NCI-H146 (cell line): ENCODE data around the gene ANKRD33B.
A peak's percentile ranks its signal among the peaks of the same experiment; 100 is the strongest.
"Not testable (repeated sequence)": the region's sequence is repeated elsewhere in the genome, so short reads cannot be mapped to it uniquely, and the experiment has no call there.

ENCODE experiments used
- DNase-seq: peaks from one replicate; lab custom pipeline; 2025; lab: John Stamatoyannopoulos, UW

ANKRD33B gene

DNA sequence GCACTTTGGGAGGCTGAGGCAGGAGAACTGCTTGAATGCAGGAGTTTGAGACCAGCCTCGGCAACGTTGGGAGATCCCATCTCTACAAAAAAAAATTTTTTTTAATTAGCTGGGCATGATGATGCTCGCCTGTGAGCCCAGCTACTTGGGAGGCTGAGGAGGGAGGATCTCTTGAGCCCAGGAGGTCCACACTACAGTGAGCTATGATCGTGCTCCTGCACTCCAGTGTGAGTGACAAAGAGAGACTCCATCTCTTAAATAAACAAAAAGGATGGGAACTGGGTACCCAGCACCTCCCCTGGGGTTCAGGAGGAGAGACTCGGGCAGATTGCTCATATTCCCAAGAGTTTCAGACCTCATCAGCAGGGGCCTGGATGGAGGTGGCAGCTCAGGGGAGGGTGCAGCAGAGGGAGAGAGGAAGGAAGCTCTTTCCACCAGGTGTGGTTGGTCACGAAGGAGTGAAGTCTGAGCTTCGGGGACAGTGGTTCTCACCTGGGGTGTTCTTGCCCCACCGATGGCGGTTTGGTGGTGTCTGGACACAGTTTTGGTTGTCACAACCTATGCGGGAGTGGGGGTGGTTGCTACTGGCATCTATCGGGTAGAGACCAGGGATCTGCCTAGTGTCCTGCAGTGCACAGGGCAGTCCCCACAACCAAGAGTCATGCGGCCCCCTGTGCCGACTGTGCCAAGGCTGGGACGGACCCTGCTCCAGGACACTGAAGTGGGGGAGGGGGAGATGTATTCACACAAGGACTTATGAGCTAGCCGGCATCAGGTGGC lies 72.7 kb downstream of the ANKRD33B start:
- DNase-seq, result no peak

DNA sequence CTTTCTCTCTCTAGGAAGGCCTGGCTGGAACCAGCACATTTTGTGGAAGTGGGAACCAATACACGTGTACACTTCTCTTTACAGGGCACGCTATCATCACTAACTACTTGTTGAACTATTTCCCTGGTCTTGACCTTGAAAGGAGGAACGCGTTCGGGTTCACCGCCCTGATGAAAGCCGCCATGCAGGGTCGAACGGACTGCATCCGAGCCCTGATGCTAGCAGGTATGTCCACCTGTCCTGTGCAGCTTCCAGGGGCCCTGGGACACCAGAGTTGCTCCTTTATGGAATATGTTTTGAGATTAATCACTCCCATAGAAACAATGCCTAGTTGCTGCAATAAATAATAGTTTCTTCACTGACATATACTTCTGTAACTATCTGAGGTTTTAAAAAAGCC lies 74.1 kb downstream of the ANKRD33B start:
- no peak for DNase-seq

DNA sequence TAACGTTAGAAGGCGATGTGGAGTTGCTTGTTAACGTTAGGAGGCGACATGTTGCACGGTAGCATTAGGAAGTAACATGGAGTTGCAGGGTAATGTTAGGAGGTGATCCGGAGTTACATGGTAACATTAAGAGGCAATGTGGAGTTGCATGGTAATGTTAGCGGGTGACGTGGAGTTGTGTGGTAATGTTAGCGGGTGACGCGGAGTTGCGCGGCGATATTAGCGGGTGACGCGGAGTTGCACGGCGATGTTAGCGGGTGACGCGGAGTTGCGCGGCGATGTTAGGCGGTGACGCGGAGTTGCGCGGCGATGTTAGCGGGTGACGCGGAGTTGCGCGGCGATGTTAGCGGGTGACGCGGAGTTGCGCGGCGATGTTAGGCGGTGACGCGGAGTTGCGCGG lies 74.9 kb downstream of the ANKRD33B start:
- DNase-seq, result not testable (repeated sequence)

- DNase-seq, result no peak
Observed at GRCh38 chr5:10639846-10640368, 76.0 kb downstream of the ANKRD33B start.

- no peak for DNase-seq
Observed at GRCh38 chr5:10642367-10642766, 78.5 kb downstream of the ANKRD33B start.

DNA sequence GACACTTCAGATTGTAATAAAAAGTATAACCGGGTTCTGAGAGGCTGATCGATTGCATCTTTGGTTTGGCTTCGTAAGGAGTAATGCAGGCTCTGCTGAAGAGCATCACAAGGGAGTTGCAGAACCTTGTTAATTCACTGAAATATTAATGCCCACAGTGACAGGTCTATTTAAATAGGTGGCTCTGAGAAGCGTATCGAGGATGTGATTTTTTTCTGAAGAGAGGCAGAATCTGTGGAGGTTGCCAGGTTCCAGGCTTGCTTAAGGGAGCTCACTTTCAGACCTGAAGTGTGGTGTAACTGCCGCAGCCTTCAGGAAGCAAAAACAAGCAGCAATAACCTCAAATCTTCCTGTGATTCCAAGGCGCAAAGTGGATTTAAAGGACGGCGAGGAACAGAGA lies 80.3 kb downstream of the ANKRD33B start:
- no peak for DNase-seq

DNA sequence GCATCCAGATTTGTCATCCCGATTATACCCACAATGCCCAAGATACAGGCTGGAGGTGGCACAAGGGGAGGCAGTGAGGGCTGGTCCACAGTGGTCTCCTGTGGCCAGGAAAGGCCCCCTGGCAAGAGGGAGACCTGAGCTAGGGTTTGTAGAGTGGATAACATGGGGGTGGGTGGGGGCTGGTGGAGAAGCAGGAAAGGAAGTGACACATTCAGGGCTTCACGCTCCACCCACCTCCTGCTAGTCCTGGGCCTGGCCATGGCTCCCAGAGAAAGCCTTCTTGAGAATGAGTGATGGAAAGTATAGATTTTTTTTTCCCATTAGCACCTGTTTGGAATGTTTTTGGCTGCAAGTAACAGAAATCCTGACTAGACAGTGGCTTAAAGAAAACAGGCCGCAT lies 81.3 kb downstream of the ANKRD33B start:
- no peak for DNase-seq

DNA sequence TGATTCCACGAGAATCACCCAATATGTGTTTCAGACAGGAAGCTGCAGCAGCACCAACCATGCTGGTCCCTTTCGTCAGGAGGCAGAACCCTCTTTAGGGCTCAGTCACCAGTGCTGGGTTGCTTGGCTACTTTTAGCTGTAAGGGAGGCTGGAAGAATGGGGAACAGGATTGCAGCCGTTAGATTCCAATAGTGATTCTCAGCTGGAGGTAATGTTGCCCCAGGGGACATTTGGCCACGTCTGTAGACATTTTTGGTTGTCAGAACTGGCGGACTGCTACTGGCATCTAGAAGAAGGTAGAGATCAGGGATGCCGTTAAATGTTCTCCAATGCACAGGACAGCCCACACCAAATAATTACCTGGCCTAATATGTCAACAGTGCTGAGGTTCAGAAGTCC lies 81.8 kb downstream of the ANKRD33B start:
- no peak for DNase-seq

DNA sequence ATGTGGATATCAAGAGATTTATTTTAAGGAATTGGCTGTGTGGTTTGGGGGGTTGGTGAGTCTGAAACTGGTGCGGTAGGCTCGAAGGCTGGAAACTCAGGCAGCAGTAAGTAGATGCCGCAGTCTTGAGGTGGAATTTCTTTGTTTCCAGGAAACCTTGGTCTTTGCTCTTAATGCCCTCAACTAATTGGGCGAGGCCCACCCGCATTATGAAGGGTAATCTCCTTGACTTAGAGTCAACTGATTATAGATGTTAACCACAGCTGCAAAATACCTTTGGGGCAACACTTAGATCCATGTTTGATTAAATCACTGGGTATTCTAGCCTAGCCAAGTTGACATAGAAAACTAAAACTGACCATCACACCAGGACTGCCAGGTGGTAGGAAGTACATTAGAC lies 83.8 kb downstream of the ANKRD33B start:
- DNase-seq, result no peak

DNA sequence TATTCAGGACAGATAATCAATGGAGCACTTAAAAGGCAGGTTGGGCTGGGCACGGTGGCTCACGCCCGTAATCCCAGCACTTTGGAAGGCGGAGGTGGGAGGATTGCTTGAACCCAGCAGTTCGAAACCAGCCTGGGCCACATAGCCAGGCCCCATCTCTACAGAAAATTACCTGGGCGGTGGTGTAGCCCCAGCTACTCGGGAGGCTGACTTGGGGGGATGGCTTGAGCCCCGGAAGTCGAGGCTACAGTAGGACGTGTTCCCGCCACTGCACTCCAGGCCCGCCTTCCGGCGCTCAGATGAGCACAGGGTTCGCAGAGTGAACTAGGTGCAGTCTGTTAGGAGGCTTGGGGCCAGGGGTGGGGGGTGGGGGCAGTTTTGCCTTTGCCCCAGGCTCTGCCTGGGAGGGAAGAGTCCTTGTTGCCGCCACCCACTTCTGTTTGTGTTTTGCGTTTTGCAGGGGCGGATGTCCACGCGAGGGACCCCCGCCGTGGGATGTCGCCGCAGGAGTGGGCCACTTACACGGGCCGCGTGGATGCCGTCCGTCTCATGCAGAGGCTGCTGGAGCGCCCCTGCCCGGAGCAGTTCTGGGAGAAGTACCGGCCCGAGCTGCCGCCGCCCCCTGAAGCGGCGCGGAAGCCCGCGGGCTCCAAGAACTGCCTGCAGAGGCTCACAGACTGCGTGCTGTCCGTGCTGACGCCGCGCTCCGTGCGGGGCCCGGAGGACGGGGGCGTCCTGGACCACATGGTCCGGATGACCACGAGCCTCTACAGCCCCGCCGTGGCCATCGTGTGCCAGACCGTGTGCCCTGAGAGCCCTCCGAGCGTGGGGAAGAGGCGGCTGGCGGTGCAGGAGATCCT lies 85.2 kb downstream of the ANKRD33B start:
- no peak for DNase-seq

DNA sequence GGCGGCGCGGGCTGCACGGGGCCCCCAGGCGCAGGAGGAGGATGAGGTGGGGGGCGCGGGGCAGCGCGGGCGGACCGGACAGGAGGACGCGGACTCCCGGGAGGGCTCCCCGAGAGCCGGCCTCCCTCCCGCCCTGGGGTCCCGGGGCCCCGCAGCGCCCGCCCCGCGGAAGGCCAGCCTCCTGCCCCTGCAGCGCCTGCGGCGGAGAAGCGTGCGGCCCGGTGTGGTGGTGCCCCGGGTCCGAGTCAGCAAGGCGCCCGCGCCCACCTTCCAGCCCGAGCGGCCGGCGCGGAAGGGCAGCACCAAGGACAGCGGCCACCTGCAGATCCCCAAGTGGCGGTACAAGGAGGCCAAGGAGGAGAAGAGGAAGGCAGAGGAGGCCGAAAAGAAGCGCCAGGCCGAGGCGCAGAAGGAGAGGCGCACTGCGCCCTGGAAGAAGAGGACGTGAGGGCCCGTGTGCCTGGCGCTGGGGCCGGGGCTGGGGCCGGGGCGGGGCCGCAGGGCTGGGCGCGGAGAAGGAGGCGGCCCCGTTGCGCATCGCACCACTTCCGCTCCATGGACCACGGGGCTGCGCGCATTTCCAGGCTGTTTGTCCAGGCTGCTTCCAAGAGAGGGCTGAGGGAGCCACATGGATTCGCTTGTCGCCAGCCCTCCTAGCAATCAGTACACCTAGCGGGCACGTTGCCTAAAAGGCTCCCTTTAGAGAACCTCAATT lies 86.0 kb downstream of the ANKRD33B start:
- DNase-seq, result no peak

DNA sequence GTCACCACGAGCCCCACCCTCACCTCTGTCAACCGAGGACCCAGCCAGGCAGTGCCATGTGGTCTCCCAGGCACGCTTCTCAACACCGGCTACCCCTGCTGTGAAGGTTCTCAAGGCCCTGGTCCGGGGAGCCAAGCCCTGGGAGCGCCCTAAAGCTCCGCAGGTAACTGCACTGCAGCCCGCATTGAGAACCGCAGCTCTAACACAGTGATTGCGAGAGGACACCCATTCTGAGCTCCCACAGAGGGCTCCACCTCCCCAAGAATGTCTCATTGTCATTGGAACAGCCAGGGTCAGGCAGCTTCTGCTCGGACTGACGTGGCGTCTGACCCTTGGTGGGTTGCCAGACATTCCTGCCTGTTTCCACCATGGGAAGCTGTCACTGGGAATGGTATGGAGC lies 88.3 kb downstream of the ANKRD33B start:
- DNase-seq, result no peak

- DNase-seq, result no peak
Observed at GRCh38 chr5:10652606-10653005, 88.7 kb downstream of the ANKRD33B start.

DNA sequence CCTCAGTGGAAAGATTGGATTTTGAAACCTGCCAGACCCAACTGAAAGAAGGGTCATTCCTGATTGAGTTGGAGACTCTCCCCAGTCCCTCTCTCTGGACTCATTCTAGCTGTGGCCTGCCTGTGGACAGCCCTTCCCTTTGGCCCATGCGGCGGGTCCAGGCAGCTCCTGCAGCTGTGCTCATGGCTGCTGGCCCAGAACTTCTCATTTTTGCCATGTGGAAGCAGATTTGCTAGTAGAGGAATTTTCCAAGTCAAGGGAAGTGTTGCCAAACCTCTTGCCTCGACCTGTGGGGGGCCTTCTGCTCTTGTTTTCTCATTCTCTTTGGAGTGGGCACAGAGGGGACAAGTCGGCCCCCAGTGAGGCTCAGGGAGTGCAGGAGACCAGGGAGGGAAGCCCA lies 89.2 kb downstream of the ANKRD33B start:
- DNase-seq, result no peak

DNA sequence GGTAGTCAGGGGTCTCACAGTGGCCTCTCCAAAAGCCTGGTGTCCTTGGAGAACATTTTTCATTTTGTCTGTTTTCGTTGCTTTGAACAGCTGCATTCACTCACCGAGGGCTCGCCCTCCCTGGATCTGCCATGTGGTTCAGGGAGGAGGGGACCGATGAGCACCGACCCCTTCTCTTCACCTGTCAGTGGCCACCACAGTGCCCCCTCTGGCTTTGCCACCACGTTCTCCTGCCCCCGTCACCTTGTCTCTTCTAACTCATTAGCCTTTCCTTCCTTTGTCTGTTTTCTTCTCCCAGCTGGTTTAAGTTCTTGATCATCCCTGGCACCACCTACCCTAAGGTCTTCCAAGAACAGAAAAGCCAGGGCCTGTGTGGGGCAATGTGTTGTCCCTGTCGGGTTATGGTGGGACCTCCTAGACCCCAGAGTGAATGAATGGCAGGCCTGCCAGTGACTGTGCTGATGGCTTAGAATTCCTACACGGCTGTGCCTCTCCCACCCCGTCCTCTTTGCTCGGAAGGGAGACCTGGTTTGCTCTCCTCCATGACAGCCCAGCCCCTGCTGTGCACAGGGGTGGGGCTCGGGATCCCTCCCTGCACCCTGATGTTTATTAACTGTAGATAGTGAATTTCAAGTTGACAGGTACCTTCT lies 90.0 kb downstream of the ANKRD33B start:
- DNase-seq, result no peak

DNA sequence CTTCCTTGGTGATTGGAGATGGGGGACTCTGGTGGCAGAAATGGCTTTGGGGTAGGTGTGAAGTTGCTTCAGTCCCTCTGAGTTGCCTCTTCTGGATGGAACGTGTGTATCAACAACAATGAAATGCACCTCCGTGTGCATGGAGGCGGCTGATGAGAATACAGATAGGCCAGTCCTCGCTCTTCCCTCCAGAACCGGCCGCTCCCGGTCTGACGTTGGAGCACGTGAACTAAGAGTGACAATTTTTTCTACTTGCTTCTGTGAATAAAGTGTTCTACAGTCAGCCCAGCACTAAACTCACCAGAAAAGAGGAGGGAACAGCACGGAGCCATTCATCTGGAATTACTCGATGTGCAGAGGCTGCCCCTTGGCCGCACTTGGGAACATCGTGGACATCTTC lies 90.7 kb downstream of the ANKRD33B start:
- no peak for DNase-seq

- DNase-seq, result peak; percentile 16
Observed at GRCh38 chr5:10655161-10655971, 91.5 kb downstream of the ANKRD33B start.

DNA sequence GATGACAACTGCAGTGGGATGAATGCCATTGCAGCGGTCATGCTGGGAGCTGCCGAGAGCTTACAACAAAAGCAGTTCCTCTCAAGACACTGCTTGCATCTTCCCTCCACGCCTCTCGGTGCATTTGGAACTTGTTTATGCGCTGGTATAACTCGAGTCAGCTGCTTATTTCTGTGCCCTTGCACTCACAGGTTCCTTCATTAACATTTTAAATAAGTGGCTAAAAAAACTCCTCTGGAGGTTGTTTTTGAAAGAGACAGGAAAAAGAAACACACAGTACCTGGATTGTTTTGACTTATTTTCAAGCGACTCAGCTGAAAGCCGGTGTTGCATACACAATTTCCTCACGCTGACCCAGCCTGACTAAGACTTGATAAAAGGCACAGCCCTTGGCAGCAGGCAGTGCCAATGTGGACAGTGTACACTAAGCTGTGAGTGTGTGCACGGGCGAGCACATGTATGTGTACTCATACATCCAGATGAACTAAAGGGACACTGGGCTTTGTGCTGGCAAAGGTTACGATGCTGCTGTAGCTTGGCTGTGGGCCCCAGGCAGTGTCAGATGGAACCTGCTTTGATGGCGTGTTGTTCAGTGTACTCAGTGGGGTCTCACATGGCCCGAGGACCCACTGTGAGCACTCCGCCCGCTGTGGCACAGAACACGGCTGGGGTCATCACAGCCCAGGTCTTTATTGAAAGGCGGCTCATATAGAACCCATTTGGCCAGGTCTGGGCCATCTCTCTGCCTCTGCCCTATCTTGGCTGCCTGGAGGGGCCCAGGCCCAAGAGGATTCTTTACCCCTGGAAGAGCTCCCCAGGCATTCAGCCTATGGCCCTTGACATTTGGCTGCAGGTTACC lies 92.3 kb downstream of the ANKRD33B start:
- DNase-seq, result no peak

DNA sequence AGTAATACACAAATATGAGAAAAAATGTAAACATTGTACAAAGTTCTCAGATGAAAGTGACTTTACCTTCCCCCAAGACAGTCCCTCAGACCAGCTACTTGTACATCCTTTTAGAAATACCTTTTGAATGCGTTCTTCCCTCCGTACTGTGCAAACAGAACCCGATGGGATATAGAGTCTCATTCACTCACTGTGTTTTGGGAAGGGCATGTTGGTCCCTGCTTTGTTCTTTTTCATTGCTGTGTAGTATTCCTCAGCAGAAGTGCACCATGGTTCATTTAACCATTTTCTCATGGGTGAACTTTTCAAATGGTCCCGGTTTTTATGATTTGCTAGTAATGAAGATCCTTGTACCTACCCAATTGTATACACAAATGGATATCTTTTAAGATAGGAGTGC lies 94.4 kb downstream of the ANKRD33B start:
- no peak for DNase-seq

GRCh38 chr5:10660135-10660534 lies 96.3 kb downstream of the ANKRD33B start:
- no peak for DNase-seq
